NCI-H2107 treated with DMSO at 0.1 percent for 48 hours (cell line): ENCODE data around the gene AFDN.
"Not testable (repeated sequence)": the region's sequence is repeated elsewhere in the genome, so short reads cannot be mapped to it uniquely, and the experiment has no call there.

Experiments used
- DNase-seq: peaks from one replicate; lab custom pipeline; 2025; ENCODE audit not compliant: unreplicated experiment; lab: John Stamatoyannopoulos, UW

Gene AFDN

DNA sequence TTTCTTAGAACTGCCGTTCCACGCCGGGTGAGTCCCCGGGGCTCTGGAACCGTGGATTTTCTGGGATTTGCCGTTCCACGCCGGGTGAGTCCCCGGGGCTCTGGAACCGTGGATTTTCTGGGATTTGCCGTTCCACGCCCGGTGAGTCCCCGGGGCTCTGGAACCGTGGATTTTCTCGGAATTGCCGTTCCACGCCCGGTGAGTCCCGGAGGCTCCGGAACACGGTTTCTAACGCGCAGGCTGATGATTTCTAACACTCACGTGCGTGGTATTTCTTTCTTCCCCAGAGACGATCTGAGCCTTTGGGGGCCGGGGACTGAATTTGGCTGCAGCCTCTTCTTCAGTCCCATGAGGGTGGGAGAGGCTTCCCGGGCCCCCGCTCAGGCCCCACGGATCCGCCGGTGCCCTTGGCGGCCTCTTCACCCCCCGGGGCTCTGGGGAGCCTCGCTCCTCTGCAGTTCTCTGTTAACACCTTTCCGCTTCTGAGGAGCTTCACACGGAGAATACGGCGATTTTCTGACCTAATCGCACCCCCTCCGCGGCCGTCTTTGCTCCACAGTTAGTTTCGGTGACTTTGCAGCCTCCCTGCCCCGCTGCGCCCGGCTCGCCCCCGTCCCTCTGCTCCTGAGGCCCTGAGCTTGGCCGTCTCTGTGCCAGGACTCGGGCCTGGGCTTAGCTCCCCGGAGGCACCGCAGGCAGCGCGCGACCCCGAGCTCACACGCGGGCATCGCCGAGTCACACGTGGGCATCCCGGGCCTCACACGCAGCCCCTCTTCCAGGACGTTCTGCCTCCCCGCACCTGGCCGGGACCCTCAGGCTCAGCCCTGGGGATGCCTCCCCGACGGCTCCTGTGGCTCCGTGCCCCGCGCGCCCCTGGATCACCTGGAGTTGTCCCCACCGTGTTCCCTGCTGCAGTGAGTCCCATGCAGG lies 163.6 kb downstream of the AFDN start:
- no peak for DNase-seq

GRCh38 chr6:167993169-167993568 lies 166.5 kb downstream of the AFDN start:
- DNase-seq: no peak

DNA sequence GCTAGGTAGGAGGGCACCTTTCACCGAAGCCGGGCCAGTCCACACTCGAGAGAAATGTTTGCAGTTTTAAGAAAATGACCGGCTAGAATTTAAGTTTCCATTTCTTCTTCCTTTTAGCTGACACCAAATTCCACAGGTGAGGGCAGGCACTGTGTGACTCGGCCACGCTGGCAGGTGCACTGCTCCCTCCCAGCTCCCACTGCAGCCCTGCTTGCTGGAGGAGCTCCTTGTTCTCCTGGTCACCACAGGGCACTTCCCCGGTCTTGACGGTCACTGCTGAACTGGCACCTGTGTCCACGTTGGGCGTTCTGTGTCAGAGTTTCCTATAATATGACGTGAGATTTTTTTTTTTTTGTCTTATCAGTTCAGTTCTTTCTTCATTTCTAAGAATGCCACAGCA lies 167.1 kb downstream of the AFDN start:
- DNase-seq: no peak

GRCh38 chr6:167995302-167995701 lies 168.6 kb downstream of the AFDN start:
- no peak for DNase-seq

DNA sequence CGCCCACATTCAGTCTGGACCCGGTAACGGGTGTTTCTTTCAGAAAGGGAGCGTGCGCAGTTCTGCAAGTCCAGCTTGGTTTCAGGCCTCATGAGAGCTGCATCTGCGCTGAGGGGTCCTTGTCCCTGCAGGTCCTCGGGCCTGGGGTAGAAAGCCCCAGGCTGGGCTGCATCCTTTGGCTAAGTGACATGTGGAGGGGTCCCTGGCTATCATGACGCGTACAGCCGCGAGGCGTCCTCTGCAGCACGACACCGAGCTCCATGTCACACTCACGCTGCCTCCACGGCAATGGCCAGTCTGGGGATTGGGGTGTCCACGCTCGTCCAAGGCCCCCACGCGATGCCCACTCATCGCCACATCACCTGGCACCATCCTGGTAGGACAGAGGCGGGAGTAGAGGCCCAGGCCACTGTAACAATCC lies 169.0 kb downstream of the AFDN start:
- DNase-seq: no peak

DNA sequence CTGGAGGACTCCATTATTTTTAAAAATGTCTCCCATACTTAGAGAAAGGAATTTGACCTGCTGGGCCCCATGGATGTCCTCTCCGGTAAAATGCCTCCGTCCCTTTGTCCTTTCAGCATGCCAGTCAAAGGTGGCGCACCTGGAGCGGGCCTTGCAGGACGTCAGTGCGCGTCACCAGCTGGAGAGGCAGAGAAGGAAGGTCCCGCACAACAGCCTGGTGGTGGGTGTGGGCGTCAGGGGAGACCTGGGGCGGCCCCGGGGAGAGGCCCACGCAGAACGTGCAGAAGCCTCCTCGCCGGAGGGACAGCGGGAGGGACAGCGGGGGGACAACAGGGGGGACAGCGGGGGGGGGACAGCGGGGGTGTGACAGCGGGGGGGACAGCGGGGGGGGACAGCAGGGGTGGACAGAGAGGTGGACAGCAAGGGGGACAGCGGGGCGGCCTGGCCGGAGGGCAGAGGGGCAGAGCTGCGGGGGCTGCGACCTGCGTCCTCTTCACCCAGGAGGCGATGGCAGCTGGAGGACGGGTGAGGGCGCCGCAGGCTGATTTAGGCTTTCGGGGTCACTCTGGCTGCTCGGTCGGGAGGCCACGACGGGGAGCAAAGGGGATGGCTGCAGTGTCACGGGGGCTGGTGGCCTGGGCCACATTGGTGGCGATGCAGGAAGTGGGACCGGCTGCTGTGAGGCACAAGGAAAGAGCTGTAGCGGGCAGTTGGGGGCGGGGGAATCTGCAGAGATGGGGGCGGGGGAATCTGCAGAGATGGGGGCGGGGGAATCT lies 169.9 kb downstream of the AFDN start:
- no peak for DNase-seq

DNA sequence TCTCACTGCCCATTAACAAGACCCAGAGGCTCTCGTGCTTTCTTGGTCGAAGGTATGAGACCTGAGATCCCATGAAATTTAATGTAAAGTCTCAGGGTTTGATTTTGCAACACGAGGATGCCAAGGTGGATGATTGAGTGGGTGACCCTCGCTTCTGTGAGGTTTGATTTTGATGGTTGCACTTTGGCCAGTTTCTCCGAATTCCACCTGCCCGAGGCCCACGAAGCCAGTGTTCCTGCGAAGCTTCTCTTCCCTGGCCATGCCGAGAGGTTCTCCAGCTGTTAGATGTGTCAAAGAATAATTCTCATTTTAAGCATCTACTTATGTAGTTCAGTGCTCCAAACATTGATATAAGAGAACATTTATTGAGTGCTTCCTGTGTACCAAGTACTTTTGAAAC lies 170.9 kb downstream of the AFDN start, which contains the start of gene KIF25:
KIF25 (plus strand) TSS at position 30 of the 400 bp plus-strand sequence. CDS start 31,915 bp downstream, outside the sequence.
- DNase-seq: no peak

DNA sequence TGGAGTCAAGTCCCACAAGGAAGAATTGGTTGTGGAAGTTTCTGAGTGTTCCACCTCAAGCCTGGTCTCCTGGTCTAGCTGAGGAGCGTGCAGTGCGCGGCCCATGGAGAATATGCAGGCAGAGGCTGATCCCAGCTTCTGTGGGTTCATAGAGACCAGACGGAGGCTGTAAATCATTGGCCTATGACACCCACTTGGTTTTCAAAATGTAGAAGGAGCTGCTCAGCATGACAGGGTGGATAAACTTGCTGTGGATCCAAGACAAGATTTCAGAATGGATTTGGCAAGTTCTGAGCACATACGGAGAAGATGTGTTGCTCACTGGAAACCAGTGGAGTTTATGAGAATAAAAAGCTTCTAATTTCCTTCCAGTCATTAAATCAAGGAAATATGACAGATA lies 171.5 kb downstream of the AFDN start:
- DNase-seq: no peak

DNA sequence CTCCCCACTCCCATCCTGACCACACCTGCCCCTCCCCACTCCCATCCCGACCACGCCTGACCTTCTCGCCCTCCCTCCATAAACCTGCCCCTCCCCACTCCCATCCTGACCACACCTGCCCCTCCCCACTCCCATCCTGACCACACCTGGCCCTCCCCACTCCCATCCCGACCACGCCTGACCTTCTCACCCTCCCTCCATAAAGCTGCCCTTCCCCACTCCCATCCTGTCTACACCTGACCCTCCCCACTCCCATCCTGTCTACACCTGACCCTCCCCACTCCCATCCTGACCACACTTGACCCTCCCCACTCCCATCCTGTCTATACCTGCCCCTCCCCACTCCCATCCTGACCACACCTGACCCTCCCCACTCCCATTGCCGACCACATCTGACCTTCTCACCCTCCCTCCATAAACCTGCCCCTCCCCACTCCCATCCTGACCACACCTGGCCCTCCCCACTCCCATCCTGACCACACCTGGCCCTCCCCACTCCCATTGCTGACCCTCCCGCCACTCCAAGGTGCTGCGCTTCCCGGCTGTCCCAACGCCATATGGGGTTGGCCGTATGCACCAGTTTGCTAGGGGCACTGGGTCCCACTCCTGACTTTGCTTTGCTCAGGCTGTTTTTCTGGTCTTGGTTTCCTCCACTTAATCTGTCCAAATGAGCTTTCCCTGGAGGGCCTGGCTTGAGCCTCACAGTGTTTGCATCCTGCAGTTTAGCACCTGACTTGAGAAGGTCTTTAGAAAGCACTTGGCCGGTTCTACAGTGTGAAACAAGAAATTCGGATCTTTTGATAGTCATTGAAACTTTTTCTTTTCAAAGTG lies 173.7 kb downstream of the AFDN start:
- DNase-seq: no peak

- no peak for DNase-seq
Observed at GRCh38 chr6:168001029-168001332, 174.3 kb downstream of the AFDN start.

GRCh38 chr6:168001514-168001913 lies 174.8 kb downstream of the AFDN start:
- not testable (repeated sequence) for DNase-seq

GRCh38 chr6:168002804-168003203 lies 176.1 kb downstream of the AFDN start:
- no peak for DNase-seq

DNA sequence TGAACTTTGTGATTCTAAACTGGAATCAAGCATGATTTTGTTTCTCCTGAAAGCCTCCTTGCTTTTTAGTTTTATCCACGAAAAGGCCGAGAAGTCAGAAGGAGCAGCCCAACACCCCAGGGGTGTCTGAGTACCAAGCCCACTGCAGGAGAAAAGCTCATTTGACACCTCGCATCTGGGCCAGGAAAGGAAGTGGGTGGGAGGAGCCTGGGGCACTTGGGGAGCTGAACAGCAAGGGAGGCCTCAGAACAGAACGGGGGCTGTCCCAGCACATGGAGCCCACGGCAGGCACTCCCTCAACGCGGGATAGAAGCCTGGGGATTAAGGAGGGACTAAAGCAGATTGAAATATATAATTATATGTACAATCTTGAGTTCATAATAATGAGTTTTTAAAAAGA lies 177.3 kb downstream of the AFDN start:
- no peak for DNase-seq

GRCh38 chr6:168004945-168005344 lies 178.2 kb downstream of the AFDN start:
- no peak for DNase-seq

- no peak for DNase-seq
Observed at GRCh38 chr6:168005796-168006195, 179.1 kb downstream of the AFDN start.

DNA sequence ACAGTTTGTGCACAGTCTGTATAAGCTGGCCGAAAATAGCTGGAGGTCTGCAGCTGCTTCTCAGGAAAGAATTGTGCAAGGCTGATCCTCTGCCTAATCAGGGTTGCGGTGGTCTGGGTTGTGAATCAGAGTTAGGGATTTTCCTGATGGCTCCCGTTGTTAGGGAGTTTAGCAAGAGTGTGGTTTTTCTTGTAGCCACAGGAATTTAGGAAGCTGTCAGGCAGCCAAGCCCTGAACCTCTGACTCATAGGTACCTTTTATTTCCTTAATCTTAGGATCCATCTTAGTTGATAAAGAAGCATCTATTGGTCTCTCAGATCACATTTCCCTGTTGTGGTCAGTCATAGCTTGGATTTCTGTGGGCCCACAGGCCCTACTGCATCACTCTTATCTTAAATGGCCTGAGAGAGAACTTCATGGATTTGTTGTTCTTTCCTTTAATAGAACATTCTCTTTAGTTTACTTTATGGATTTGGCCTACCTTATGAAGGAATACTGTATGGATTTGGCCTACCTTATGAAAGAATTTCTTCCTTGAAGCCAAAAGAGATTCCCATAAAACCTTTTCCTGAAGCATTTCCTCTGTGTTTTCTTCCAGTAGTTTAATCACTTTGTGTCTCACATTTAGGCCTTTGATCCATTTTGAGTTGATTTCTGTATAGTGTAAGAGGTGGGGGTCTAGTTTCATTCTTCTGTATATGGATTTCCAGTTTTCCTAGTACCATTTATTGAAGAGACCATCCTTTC lies 181.1 kb downstream of the AFDN start:
- no peak for DNase-seq

GRCh38 chr6:168009331-168009730 lies 182.6 kb downstream of the AFDN start:
- DNase-seq: no peak

DNA sequence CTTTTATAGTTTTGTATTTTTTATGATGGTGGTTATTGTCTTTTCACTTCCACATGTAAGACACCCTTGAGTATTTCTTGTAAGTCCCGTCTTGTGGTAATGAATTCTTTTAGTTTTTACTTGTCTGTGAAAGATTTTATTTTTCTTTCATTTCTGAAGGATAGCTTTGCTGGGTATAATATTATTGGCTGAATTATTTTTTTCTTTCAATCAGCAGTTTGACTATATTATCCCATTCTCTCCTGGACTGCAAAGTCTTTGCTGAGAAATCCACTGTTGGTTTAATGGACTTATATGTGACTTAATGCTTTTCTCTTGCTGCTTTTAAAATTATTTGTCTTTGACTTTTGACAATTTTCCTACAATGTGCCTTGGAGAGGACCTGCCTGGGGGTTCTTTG lies 184.6 kb downstream of the AFDN start:
- no peak for DNase-seq

DNA sequence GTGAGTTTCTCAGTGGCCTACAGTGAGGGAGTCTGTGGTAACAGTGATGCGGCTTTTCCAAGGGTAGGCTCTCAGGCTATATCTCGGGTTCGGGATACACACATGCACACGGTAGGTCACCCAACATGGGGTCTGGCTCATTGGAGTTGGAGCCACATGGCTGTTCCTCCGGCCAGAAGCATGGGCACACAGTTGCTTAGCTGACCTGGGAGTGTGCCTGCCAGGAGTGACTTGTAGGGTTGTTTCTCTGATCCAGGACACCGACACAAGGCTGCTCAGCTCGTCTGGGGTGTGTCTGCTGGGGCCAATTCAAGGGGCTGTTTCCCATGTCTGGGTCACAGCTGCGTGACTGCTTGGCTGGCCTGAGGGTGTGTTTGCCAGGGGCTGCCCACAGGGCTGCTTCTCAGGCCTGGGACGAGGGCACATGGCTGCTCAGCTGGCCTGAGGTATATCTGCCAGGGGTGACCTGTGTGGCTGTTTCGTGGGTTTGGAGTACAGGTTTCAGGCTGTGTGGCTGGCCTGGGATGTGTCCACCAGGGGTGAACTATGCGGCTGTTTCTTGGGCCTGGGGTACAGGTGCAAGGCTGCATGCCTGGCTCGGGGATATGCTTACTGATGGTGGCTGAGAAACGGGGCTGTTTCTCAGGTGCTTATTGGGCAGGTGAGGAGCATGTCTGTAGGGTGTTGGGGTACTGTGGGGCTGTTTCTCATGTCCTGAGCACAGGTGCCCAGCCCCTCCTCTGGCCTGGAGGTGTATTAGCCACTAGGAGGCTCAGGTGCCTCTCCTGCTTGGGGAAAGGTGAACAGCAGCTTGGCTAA lies 185.9 kb downstream of the AFDN start:
- DNase-seq: no peak
